Esophagus (tissue), 2 donors: ENCODE measurements around the gene FCHSD2. TPM values are rescaled to one million over a fixed set of nuclear protein-coding genes. Genes with fewer than 3 reads are reported as not detected.

Experiments
- H3K27ac ChIP-seq, 2 donors: one replicate each; pipeline ENCODE4 v1.5.1; 2013; ENCODE audit warnings: low read depth in 2 of 2, mild to moderate bottlenecking in 2 of 2, inconsistent platforms in 1 of 2, low read length in 1 of 2, moderate library complexity in 1 of 2
- H3K27me3 ChIP-seq, 2 donors: one replicate each; pipeline ENCODE4 v1.6.1; 2013; ENCODE audit warnings: low read length in 2 of 2, control low read depth in 1 of 2, mild to moderate bottlenecking in 1 of 2; ENCODE audit not compliant: insufficient read depth in 2 of 2, control insufficient read depth in 1 of 2
- H3K36me3 ChIP-seq, 2 donors: one replicate each; pipeline ENCODE4 v1.6.1; 2013; ENCODE audit warnings: low read length in 1 of 2; ENCODE audit not compliant: control insufficient read depth in 2 of 2, insufficient read depth in 2 of 2
- H3K4me1 ChIP-seq, 2 donors: one replicate each; pipeline ENCODE4 v1.6.1; 2013; ENCODE audit warnings: low read length in 1 of 2; ENCODE audit not compliant: control insufficient read depth in 2 of 2, insufficient read depth in 2 of 2
- H3K4me3 ChIP-seq, 2 donors: one replicate each; pipeline ENCODE4 v1.5.1; 2013; ENCODE audit warnings: low read length in 2 of 2, mild to moderate bottlenecking in 2 of 2, low read depth in 1 of 2, moderate library complexity in 1 of 2
- H3K9me3 ChIP-seq, 2 donors: one replicate each; pipeline ENCODE4 v1.6.1; 2013; ENCODE audit warnings: mild to moderate bottlenecking in 2 of 2, low read depth in 1 of 2, low read length in 1 of 2, moderate library complexity in 1 of 2; ENCODE audit not compliant: control insufficient read depth in 2 of 2, insufficient read depth in 1 of 2
- WGBS, 2 donors: extraction: QIAGEN DNeasy Blood & Tissue Kit; methylation state at CpG; one replicate each; pipeline ENCODE4 v1.1.7; 2013; 5-methylcytosine and 5-hydroxymethylcytosine counted together
- polyA plus RNA-seq, 2 donors: library from polyadenylated mRNA; stranded (reverse); fragments of 200-250 nt; gene quantifications; one replicate each; pipeline ENCODE4 v1.2.3, GENCODE V29; 2013
- donor health status: healthy with polysubstance abuse.
- donor health status: Bipolar disorder and iron deficiency.

The FCHSD2 gene
- polyA plus RNA-seq, result 1 to 10 TPM; 3.7 to 4.7 TPM

GRCh38 chr11:73142128-73142377 is at the start of gene FCHSD2:
FCHSD2 (minus strand) TSS chr11:73142318; CDS start chr11:73141877, 441 bp downstream.
- Histone ChIP-seq H3K4me3 (peak within 1 kb of the TSS; percentile 88 to 98), H3K9me3 (no peaks in the 10 kb centered on the region), H3K27ac (peak within 1 kb of the TSS; percentile 88 to 93), H3K36me3 (no peaks in the 10 kb centered on the region), H3K27me3 (no peaks in the 10 kb centered on the region), H3K4me1 (peaks cover 0 to 6% of the 10 kb centered on the region in 2 donors)
- WGBS, 2 donors, result 0 to 1% methylated on average over 14 to 35 of the region's 35 CpGs

- Histone ChIP-seq H3K9me3 (no peaks in the 10 kb centered on the region), H3K27me3 (no peaks in the 10 kb centered on the region), H3K4me3 (no peak overlapping the region), H3K36me3 (no peaks in the 10 kb centered on the region), H3K4me1 (peaks cover 10 to 50% of the 10 kb centered on the region in 2 donors), H3K27ac (peak overlapping the region; percentile 74 to 85)
- WGBS, 2 donors, result 52 to 63% methylated on average over 6 of the region's 6 CpGs
These were observed 49.0 kb upstream of the FCHSD2 start for GRCh38 chr11:73191151-73191550.

- Histone ChIP-seq H3K4me3 (no peak overlapping the region), H3K27me3 (no peaks in the 10 kb centered on the region), H3K36me3 (no peaks in the 10 kb centered on the region), H3K27ac (no peak overlapping the region), H3K4me1 (peaks cover 10 to 53% of the 10 kb centered on the region in 2 donors), H3K9me3 (no peaks in the 10 kb centered on the region)
- 90 to 94% methylated on average over 3 of the region's 3 CpGs for WGBS, 2 donors
These were observed 48.4 kb upstream of the FCHSD2 start for GRCh38 chr11:73190557-73190885.

GRCh38 chr11:73189723-73190556 is 47.8 kb upstream of the FCHSD2 start:
- Histone ChIP-seq H3K4me1 (peaks cover 8 to 57% of the 10 kb centered on the region in 2 donors), H3K4me3 (no peak overlapping the region), H3K9me3 (no peaks in the 10 kb centered on the region), H3K36me3 (no peaks in the 10 kb centered on the region), H3K27me3 (no peaks in the 10 kb centered on the region), H3K27ac (no peak overlapping the region)
- 74 to 75% methylated on average over 5 of the region's 5 CpGs for WGBS, 2 donors

- H3K36me3 ChIP-seq, result no peaks in the 10 kb centered on the region
- no peaks in the 10 kb centered on the region for H3K27me3 ChIP-seq
- H3K9me3 ChIP-seq, result no peaks in the 10 kb centered on the region
- peaks cover 8 to 54% of the 10 kb centered on the region in 2 donors for H3K4me1 ChIP-seq
- H3K4me3 ChIP-seq, result no peak overlapping the region
- WGBS, 2 donors, result 68% methylated on average over 8 of the region's 8 CpGs
- H3K27ac ChIP-seq, result no peak overlapping the region
These were observed 47.2 kb upstream of the FCHSD2 start for GRCh38 chr11:73189315-73189714.

- H3K4me1 ChIP-seq, result peaks cover 2 to 45% of the 10 kb centered on the region in 2 donors
- WGBS, 2 donors, result 69 to 72% methylated on average over 4 of the region's 4 CpGs
- H3K36me3 ChIP-seq, result no peaks in the 10 kb centered on the region
- H3K4me3 ChIP-seq, result no peak overlapping the region
- H3K9me3 ChIP-seq, result no peaks in the 10 kb centered on the region
- H3K27ac ChIP-seq, result peak overlapping the region; percentile 42 to 90
- H3K27me3 ChIP-seq, result no peaks in the 10 kb centered on the region
These were observed 46.2 kb upstream of the FCHSD2 start for GRCh38 chr11:73188301-73188700.

- Histone ChIP-seq H3K4me3 (no peak overlapping the region), H3K9me3 (no peaks in the 10 kb centered on the region), H3K27ac (peak overlapping the region; percentile 42 to 90), H3K4me1 (peaks cover 2 to 41% of the 10 kb centered on the region in 2 donors), H3K27me3 (no peaks in the 10 kb centered on the region), H3K36me3 (no peaks in the 10 kb centered on the region)
- WGBS, 2 donors, result 37 to 64% methylated on average over 1 of the region's 1 CpG
These were observed 45.7 kb upstream of the FCHSD2 start for GRCh38 chr11:73187854-73188253.

GRCh38 chr11:73186886-73187285 is 44.8 kb upstream of the FCHSD2 start:
- H3K27me3 ChIP-seq, result no peaks in the 10 kb centered on the region
- no peaks in the 10 kb centered on the region for H3K9me3 ChIP-seq
- no peak overlapping the region for H3K4me3 ChIP-seq
- peaks cover 2 to 41% of the 10 kb centered on the region in 2 donors for H3K4me1 ChIP-seq
- H3K27ac ChIP-seq, result peak overlapping the region; percentile 71 to 90
- 42 to 48% methylated on average over 4 of the region's 4 CpGs for WGBS, 2 donors
- H3K36me3 ChIP-seq, result no peaks in the 10 kb centered on the region

- 54 to 71% methylated on average over 10 of the region's 10 CpGs for WGBS, 2 donors
- H3K4me1 ChIP-seq, result peaks cover 2 to 40% of the 10 kb centered on the region in 2 donors
These were observed 44.3 kb upstream of the FCHSD2 start for GRCh38 chr11:73186294-73186850.

More at GRCh38 chr11:73186294-73186850, 44.3 kb upstream of the FCHSD2 start:
- Histone ChIP-seq H3K4me3 (no peak overlapping the region), H3K9me3 (no peaks in the 10 kb centered on the region), H3K27ac (peak overlapping the region; percentile 64 to 90), H3K36me3 (no peaks in the 10 kb centered on the region), H3K27me3 (no peaks in the 10 kb centered on the region)
